Keratinocyte (primary cell): Measurements from ENCODE around the gene PCP2. TPM values are rescaled to one million over a fixed set of nuclear protein-coding genes. Genes with fewer than 3 reads are reported as not detected.

Source experiments
- DNase-seq: peaks from one replicate; pipeline ENCODE4 v3.0.0-alpha.2; 2011; ENCODE audit warnings: low read depth, missing footprints, low spot score
- FAIRE-seq: peaks from 2 replicates; lab custom pipeline; 2011; peaks lifted over from hg19 to GRCh38; lab: Jason Lieb, UNC
- H2AFZ ChIP-seq: 2 replicates; pipeline ENCODE4 v1.6.0; 2012; ENCODE audit warnings: low read length, control low read depth, inconsistent platforms; ENCODE audit not compliant: control insufficient read depth
- H3K27ac ChIP-seq: 2 replicates; pipeline ENCODE4 v1.5.1; 2011; ENCODE audit warnings: low read length; ENCODE audit not compliant: control insufficient read depth, insufficient read depth
- H3K27me3 ChIP-seq: 3 replicates; pipeline ENCODE4 v1.6.0; 2011; ENCODE audit warnings: low read length; ENCODE audit not compliant: control insufficient read depth, insufficient read depth; ENCODE audit errors: extremely low read depth
- H3K36me3 ChIP-seq, 2 experiments: 2 replicates in 1 of 2; 3 replicates in 1 of 2; pipeline ENCODE4 v1.5.1; 2011; ENCODE audit warnings: low read length in 2 of 2, mild to moderate bottlenecking in 1 of 2; ENCODE audit not compliant: control insufficient read depth in 2 of 2, insufficient read depth in 2 of 2; ENCODE audit errors: extremely low read depth in 1 of 2
- H3K4me1 ChIP-seq: 3 replicates; pipeline ENCODE4 v1.5.1; 2011; ENCODE audit warnings: low read length; ENCODE audit not compliant: control insufficient read depth, insufficient read depth; ENCODE audit errors: extremely low read depth
- H3K4me2 ChIP-seq: 3 replicates; pipeline ENCODE4 v1.6.0; 2011; ENCODE audit warnings: low read depth, low read length; ENCODE audit not compliant: control insufficient read depth, insufficient read depth; ENCODE audit errors: extremely low read depth
- H3K4me3 ChIP-seq, 3 experiments: fragments of 200-600 bp in 1 of 3; sonication (generic) in 1 of 3; 2 replicates in 2 of 3; 3 replicates in 1 of 3; pipeline ENCODE4 v1.5.1; 2011 to 2016; ENCODE audit warnings: low read length in 3 of 3, mild to moderate bottlenecking in 3 of 3, control low read depth in 2 of 3, inconsistent platforms in 1 of 3, low read depth in 1 of 3, mixed read lengths in 1 of 3, mixed run types in 1 of 3, moderate library complexity in 1 of 3; ENCODE audit not compliant: control insufficient read depth in 2 of 3, insufficient read depth in 2 of 3; ENCODE audit errors: extremely low read depth in 1 of 3
- H3K79me2 ChIP-seq: 2 replicates; pipeline ENCODE4 v1.6.0; 2012; ENCODE audit warnings: low read length; ENCODE audit not compliant: control insufficient read depth, insufficient read depth
- H3K9ac ChIP-seq: 3 replicates; pipeline ENCODE4 v1.6.0; 2011; ENCODE audit warnings: low read length; ENCODE audit not compliant: control insufficient read depth, insufficient read depth; ENCODE audit errors: extremely low read depth
- H3K9me1 ChIP-seq: 3 replicates; pipeline ENCODE4 v1.6.0; 2011; ENCODE audit warnings: low read length; ENCODE audit not compliant: control insufficient read depth, insufficient read depth; ENCODE audit errors: extremely low read depth
- H3K9me3 ChIP-seq: 2 replicates; pipeline ENCODE4 v1.5.1; 2012; ENCODE audit warnings: low read depth, low read length; ENCODE audit not compliant: control insufficient read depth
- H4K20me1 ChIP-seq: 3 replicates; pipeline ENCODE4 v1.6.0; 2011; ENCODE audit warnings: low read length; ENCODE audit not compliant: control insufficient read depth, insufficient read depth; ENCODE audit errors: extremely low read depth
- CTCF ChIP-seq, 3 experiments: IDR thresholded peaks in 1 of 3; conservative IDR thresholded peaks in 1 of 3; optimal IDR thresholded peaks in 1 of 3; 2 replicates in 2 of 3; 3 replicates in 1 of 3; pipeline versions ENCODE3 to v1.5.1; 2011; ENCODE audit warnings: low read length in 3 of 3, mild to moderate bottlenecking in 3 of 3, moderate library complexity in 2 of 3, control low read depth in 1 of 3, inconsistent platforms in 1 of 3; ENCODE audit not compliant: insufficient read depth in 2 of 3; ENCODE audit errors: extremely low read depth in 1 of 3
- EZH2 ChIP-seq: IDR thresholded peaks from one replicate; pipeline ENCODE4 v1.6.1; 2012; ENCODE audit warnings: inconsistent platforms, mild to moderate bottlenecking, low read length, moderate library complexity
- dilution Hi-C: fragments of 300-500 bp; cut with MboI; formaldehyde crosslinking; loops from one replicate; pipeline ENCODE4 v1.7.0; 2020; ENCODE audit warnings: low sequenced_read_pairs; ENCODE audit not compliant: extremely low pct_ligation_motif_present
- polyA plus RNA-seq, 5 experiments: library from polyadenylated mRNA; depleted of rRNA in 3 of 5; stranded (reverse) in 3 of 5; stranded (forward) in 1 of 5; unstranded in 1 of 5; fragments of >200 nt; gene quantifications; 1 replicate in 1 of 5; 2 replicates in 3 of 5; 3 replicates in 1 of 5; pipeline versions ENCODE4 v1.2.1 to v1.2.3, GENCODE V29; 2011 to 2012; ENCODE audit warnings: missing spikeins in 2 of 5, low read depth in 1 of 5, low replicate concordance in 1 of 5

The PCP2 gene
- polyA plus RNA-seq, 1 donor (not counting 4 experiments of a cell fraction or from before 2014, with no cell fraction given) = not detected

DNA sequence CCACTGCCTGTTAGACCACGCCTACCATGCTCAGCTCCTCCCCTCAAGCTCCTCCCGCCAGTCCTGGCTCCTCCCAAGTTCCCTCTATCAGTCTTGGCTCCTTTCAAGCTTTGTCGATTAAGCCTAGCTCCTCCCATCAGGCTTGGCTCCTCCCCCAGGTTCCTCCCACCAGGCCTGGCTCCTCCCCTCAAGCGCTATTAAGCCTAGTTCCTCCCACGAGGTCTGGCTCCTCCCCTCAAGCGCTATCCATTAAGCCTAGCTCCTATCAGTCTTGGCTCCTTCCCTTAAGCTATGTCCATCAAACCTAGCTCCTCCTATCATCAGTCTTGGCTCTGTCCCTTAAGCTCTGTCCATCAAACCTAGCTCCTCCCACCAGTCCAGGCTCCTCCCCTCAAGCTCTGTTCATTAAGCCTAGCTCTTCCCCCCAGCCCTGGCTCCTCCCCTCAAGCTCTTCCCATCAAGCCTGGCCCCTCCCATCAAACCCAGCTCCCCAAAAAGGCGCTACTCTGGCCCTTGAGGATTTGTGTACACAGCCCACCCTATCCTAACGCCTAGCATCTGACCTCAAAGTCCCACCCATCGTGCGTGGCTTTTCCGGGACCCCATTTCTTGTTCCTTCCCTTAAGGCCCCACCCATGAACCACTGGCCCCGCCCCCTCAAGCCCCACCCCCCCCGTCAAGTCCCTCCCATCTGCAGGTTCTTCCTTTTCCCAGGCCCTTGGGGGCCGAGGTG is 27.9 kb downstream of the PCP2 start:
- DNase-seq (no peak), FAIRE-seq (no peak)
- Histone ChIP-seq H3K9me3 (no peaks in the 10 kb centered on the region), H3K36me3 (peaks cover 2 to 12% of the 10 kb centered on the region in 2 experiments), H3K27ac (no peak overlapping the region), H3K27me3 (no peaks in the 10 kb centered on the region), H3K9me1 (no peaks in the 10 kb centered on the region), H2AFZ (no peak overlapping the region), H3K79me2 (peaks cover 2% of the 10 kb centered on the region), H4K20me1 (no peaks in the 10 kb centered on the region), H3K9ac (no peak overlapping the region), H3K4me2 (no peak overlapping the region), H3K4me1 (peaks cover 3% of the 10 kb centered on the region), H3K4me3 (no peak overlapping the region)
- dilution Hi-C loops = no loop called here
- TF ChIP-seq CTCF (optimal IDR thresholded peaks at IDR 0.05 in 1 of 3, IDR thresholded peaks at IDR 0.05 in 1 of 3, conservative IDR thresholded peaks at IDR 0.05 in 1 of 3; ENCODE audit: extremely low read depth in 1 of 3, insufficient read depth in 2 of 3, low read length in 3 of 3) = no peak
- no peak for TF ChIP-seq EZH2

DNA sequence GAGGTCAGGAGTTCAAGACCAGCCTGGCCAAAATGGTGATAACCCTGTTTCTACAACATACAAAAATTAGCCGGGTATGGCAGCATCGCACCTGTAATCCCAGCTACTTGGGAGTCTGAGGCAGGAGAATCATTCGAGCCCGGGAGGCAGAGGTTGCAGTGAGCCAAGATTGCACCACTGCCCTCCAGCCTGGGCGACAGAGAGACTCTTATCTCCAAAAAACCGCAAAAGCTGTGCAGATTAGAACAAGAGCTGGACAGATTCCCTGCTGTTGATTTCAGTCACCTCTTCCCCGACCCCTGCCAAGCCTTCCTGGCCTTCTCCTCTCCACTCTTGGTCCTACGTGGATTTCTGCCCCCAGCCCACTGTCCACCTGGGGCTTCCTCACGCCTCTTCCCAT is 29.6 kb downstream of the PCP2 start:
- no peaks in the 10 kb centered on the region for H4K20me1 ChIP-seq
- no peaks in the 10 kb centered on the region for H3K9me3 ChIP-seq
- DNase-seq (no peak), FAIRE-seq (no peak)
- dilution Hi-C loops = no loop called here
- no peaks in the 10 kb centered on the region for H3K27me3 ChIP-seq
- H3K4me2 ChIP-seq = no peak overlapping the region
- H3K36me3 ChIP-seq = peaks cover 2 to 12% of the 10 kb centered on the region in 2 experiments
- TF ChIP-seq EZH2 (no peak), CTCF (optimal IDR thresholded peaks at IDR 0.05 in 1 of 3, IDR thresholded peaks at IDR 0.05 in 1 of 3, conservative IDR thresholded peaks at IDR 0.05 in 1 of 3; ENCODE audit: extremely low read depth in 1 of 3, insufficient read depth in 2 of 3, low read length in 3 of 3) (no peak)
- peaks cover 2% of the 10 kb centered on the region for H3K79me2 ChIP-seq
- no peak overlapping the region for H2AFZ ChIP-seq
- no peaks in the 10 kb centered on the region for H3K9me1 ChIP-seq
- H3K4me1 ChIP-seq = peaks cover 3% of the 10 kb centered on the region
- no peak overlapping the region for H3K9ac ChIP-seq
- H3K4me3 ChIP-seq = no peak overlapping the region
- H3K27ac ChIP-seq = no peak overlapping the region
